CD4-positive, alpha-beta memory T cell (primary cell): ENCODE measurements around the gene GAS7. TPM values are rescaled to one million over a fixed set of nuclear protein-coding genes. Genes with fewer than 3 reads are reported as not detected.
"Not testable (repeated sequence)": the region's sequence is repeated elsewhere in the genome, so short reads cannot be mapped to it uniquely, and the experiment has no call there.

Source experiments
- CTCF ChIA-PET: fragments of 350-600 bp; sonication (Branson Sonifier 250); formaldehyde crosslinking; loops from one replicate; lab custom pipeline; 2021; ENCODE audit warnings: inconsistent platforms; ENCODE audit not compliant: partially characterized antibody; lab: Charles Lee
- POLR2A ChIA-PET: fragments of 350-600 bp; sonication (Branson Sonifier 250); formaldehyde crosslinking; loops from one replicate; lab custom pipeline; 2021; ENCODE audit not compliant: partially characterized antibody; lab: Charles Lee
- DNase-seq, 5 donors: peaks; one replicate each; pipeline versions ENCODE4 v3.0.0 to v3.0.0-alpha.2; 2020 to 2022; ENCODE audit warnings: mixed read lengths in 1 of 5
- H3K27ac ChIP-seq: one replicate; pipeline ENCODE4 v1.7.0; 2013; ENCODE audit warnings: low read depth, low read length
- H3K27me3 ChIP-seq: 2 replicates; pipeline ENCODE4 v1.7.0; 2013; ENCODE audit warnings: mild to moderate bottlenecking, low read length, moderate library complexity; ENCODE audit not compliant: insufficient read depth
- H3K36me3 ChIP-seq: 2 replicates; pipeline ENCODE4 v1.7.0; 2013; ENCODE audit warnings: mild to moderate bottlenecking, low read length, moderate library complexity; ENCODE audit not compliant: insufficient read depth
- H3K4me1 ChIP-seq: 2 replicates; pipeline ENCODE4 v1.7.0; 2013; ENCODE audit warnings: mild to moderate bottlenecking, low read length, moderate library complexity; ENCODE audit not compliant: insufficient read depth
- H3K4me3 ChIP-seq, 2 donors: one replicate each; pipeline ENCODE4 v1.7.0; 2013; ENCODE audit warnings: low read length in 2 of 2, mild to moderate bottlenecking in 1 of 2
- H3K9me3 ChIP-seq, 2 donors: one replicate each; pipeline ENCODE4 v1.7.0; 2013; ENCODE audit warnings: low read length in 2 of 2, control low read depth in 1 of 2; ENCODE audit not compliant: control insufficient read depth in 1 of 2
- H3K27ac Mint-ChIP-seq, 7 donors: one replicate each; pipeline ENCODE4 v1.8.0; 2020 to 2021; ENCODE audit warnings: mixed read lengths in 7 of 7, mild to moderate bottlenecking in 6 of 7, inconsistent platforms in 3 of 7, moderate library complexity in 3 of 7
- H3K27me3 Mint-ChIP-seq, 2 donors: one replicate each; pipeline ENCODE4 v1.8.0; 2020 to 2021; ENCODE audit warnings: mixed read lengths in 2 of 2
- H3K36me3 Mint-ChIP-seq, 2 donors: one replicate each; pipeline ENCODE4 v1.8.0; 2020 to 2021; ENCODE audit warnings: mixed read lengths in 2 of 2, inconsistent platforms in 1 of 2, mild to moderate bottlenecking in 1 of 2
- H3K4me1 Mint-ChIP-seq, 4 donors: one replicate each; pipeline ENCODE4 v1.8.0; 2020 to 2021; ENCODE audit warnings: mixed read lengths in 4 of 4, mild to moderate bottlenecking in 1 of 4
- H3K4me3 Mint-ChIP-seq, 8 donors: one replicate each; pipeline ENCODE4 v1.8.0; 2020 to 2021; ENCODE audit warnings: mixed read lengths in 8 of 8, mild to moderate bottlenecking in 7 of 8, moderate library complexity in 6 of 8, inconsistent platforms in 3 of 8
- H3K9me3 Mint-ChIP-seq, 8 donors: one replicate each; pipeline ENCODE4 v1.8.0; 2020 to 2021; ENCODE audit warnings: mixed read lengths in 8 of 8, mild to moderate bottlenecking in 5 of 8, inconsistent platforms in 3 of 8, moderate library complexity in 1 of 8
- intact Hi-C: fragments of 100-400 bp; cut with micrococcal nuclease; formaldehyde crosslinking; loops from one replicate; pipeline ENCODE4 v1.15.1; 2023
- polyA plus RNA-seq, 2 donors: library from polyadenylated mRNA; unstranded; fragments of 300-500 nt; fragmentation: Illumina TruSeq; gene quantifications; one replicate each; pipeline ENCODE4 v1.2.3, GENCODE V29; 2021
- total RNA-seq, 2 experiments: library from RNA; stranded (reverse); gene quantifications; one replicate each; pipeline ENCODE4 v1.2.3, GENCODE V29; 2021

The GAS7 gene
- total and polyA plus RNA-seq, 4 experiments from 2014 or later = 0.42 to 5.2 (median 3.0) TPM

DNA sequence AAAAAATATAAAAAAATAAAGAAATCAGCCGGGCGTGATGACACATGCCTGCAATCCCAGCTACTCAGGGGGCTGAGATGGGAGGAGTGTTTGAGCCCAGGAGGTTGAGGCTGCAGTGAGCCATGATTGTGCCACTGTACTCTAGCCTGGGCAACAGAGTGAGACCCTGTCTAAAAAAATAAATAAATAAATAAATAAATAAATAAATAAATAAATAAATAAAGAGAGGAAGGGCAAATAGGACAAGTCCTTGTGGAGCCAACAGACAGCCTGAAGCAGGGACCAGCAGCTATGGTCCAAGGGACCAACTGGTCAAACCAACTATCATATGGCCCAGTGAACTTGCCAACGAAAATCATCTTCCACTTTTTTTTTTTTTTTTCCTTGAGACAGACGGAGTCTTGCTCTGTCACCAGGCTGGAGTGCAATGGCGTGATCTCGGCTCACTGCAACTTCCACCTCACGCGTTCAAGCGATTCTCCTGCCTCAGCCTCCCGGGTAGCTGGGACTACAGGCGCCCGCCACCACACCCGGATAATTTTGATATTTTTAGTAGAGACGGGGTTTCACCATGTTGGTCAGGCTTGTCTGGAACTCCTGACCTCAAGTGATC, 181.3 kb downstream of the GAS7 start:
- H3K4me3 ChIP-seq, H3K9me3 ChIP-seq, H3K4me1 Mint-ChIP-seq: not testable (repeated sequence)

GRCh38 chr17:10013365-10014112, 184.9 kb downstream of the GAS7 start:
- no peaks in the 10 kb centered on the region for H3K4me1 ChIP-seq
- no peak overlapping the region for H3K4me3 Mint-ChIP-seq
- DNase-seq = no peak
- no peak overlapping the region for H3K4me3 ChIP-seq
- no peaks in the 10 kb centered on the region for H3K36me3 Mint-ChIP-seq
- intact Hi-C loops = no loop called here
- peaks cover 0 to 4% (median 0%) of the 10 kb centered on the region in 4 donors for H3K4me1 Mint-ChIP-seq
- H3K27me3 ChIP-seq = no peaks in the 10 kb centered on the region
- no peaks in the 10 kb centered on the region for H3K9me3 ChIP-seq
- peak overlapping the region in 1 of 7 donors; percentile 60 for H3K27ac Mint-ChIP-seq
- peaks cover 0 to 3% (median 0%) of the 10 kb centered on the region in 8 donors for H3K9me3 Mint-ChIP-seq
- no peak overlapping the region for H3K27ac ChIP-seq
- CTCF ChIA-PET = no interaction called here
- no peaks in the 10 kb centered on the region for H3K36me3 ChIP-seq
- POLR2A ChIA-PET = no interaction called here
- H3K27me3 Mint-ChIP-seq = peaks cover 2 to 4% of the 10 kb centered on the region in 2 donors

More for the DNA sequence above, 181.3 kb downstream of the GAS7 start:
- DNase-seq, H3K27ac Mint-ChIP-seq, H3K27me3 Mint-ChIP-seq, CTCF ChIA-PET, H3K4me3 Mint-ChIP-seq, H3K36me3 ChIP-seq, H3K36me3 Mint-ChIP-seq, H3K9me3 Mint-ChIP-seq, POLR2A ChIA-PET, H3K4me1 ChIP-seq, intact Hi-C loops, H3K27me3 ChIP-seq, H3K27ac ChIP-seq: not testable (repeated sequence)

DNA sequence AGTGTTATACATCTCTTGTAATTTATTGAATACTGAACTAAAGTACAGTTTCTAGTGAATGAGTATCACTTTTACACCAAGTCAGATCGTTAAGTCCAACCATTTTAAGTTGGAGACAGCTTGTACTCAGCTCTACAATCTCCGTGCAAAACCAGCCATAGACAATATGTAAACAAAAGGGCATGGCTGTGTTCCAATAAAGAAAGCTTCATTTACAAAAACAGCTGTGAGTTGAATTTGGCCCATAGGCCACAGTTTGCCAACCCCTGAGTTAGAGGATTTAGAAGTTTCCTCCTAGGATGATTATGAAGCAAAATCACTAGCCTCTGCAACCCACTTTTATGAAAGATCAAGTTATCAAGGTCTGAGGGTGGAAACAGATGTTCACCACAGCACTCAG, 187.7 kb downstream of the GAS7 start:
- no peak for DNase-seq
- Mint-ChIP-seq H3K27me3 (peaks cover 2 to 4% of the 10 kb centered on the region in 2 donors), H3K36me3 (no peaks in the 10 kb centered on the region), H3K27ac (no peak overlapping the region), H3K9me3 (no peaks in the 10 kb centered on the region), H3K4me1 (peaks cover 0 to 4% (median 0%) of the 10 kb centered on the region in 4 donors), H3K4me3 (no peak overlapping the region)
- intact Hi-C loops = no loop called here
- ChIA-PET POLR2A (no interaction called here), CTCF (interaction anchor here (1.7 kb wide), 1 partner anchor 23 kb away, joined by 6 read pairs; no protein-coding TSS in a partner anchor)
- Histone ChIP-seq H3K4me1 (no peaks in the 10 kb centered on the region), H3K36me3 (no peaks in the 10 kb centered on the region), H3K9me3 (no peaks in the 10 kb centered on the region), H3K27me3 (no peaks in the 10 kb centered on the region), H3K4me3 (no peak overlapping the region), H3K27ac (no peak overlapping the region)

GRCh38 chr17:10003705-10004104, 194.7 kb downstream of the GAS7 start:
- no peak for DNase-seq
- no peaks in the 10 kb centered on the region for H3K4me1 Mint-ChIP-seq
- H3K27ac ChIP-seq = no peak overlapping the region
- no peaks in the 10 kb centered on the region for H3K27me3 ChIP-seq
- POLR2A ChIA-PET = no interaction called here
- H3K4me1 ChIP-seq = no peaks in the 10 kb centered on the region
- H3K4me3 ChIP-seq = no peak overlapping the region
- peaks cover 0 to 2% (median 0%) of the 10 kb centered on the region in 8 donors for H3K9me3 Mint-ChIP-seq
- H3K36me3 ChIP-seq = no peaks in the 10 kb centered on the region
- no peaks in the 10 kb centered on the region for H3K36me3 Mint-ChIP-seq
- H3K27me3 Mint-ChIP-seq = no peaks in the 10 kb centered on the region
- CTCF ChIA-PET = no interaction called here
- no peak overlapping the region for H3K27ac Mint-ChIP-seq
- H3K4me3 Mint-ChIP-seq = no peak overlapping the region
- H3K9me3 ChIP-seq = no peaks in the 10 kb centered on the region
- intact Hi-C loops = no loop called here

GRCh38 chr17:10002567-10003360, 195.6 kb downstream of the GAS7 start:
- H3K27me3 ChIP-seq, H3K9me3 ChIP-seq, H3K36me3 ChIP-seq, H3K4me1 ChIP-seq, H3K4me3 Mint-ChIP-seq, POLR2A ChIA-PET, H3K9me3 Mint-ChIP-seq, H3K4me3 ChIP-seq, H3K27me3 Mint-ChIP-seq, H3K36me3 Mint-ChIP-seq, H3K27ac ChIP-seq, H3K27ac Mint-ChIP-seq, DNase-seq, intact Hi-C loops, CTCF ChIA-PET, H3K4me1 Mint-ChIP-seq: not testable (repeated sequence)

- H3K4me1 Mint-ChIP-seq = no peaks in the 10 kb centered on the region
- no peak overlapping the region for H3K4me3 Mint-ChIP-seq
- no peaks in the 10 kb centered on the region for H3K4me1 ChIP-seq
- no peak overlapping the region for H3K27ac Mint-ChIP-seq
- no peak overlapping the region for H3K27ac ChIP-seq
- ChIA-PET CTCF (interaction anchor here (1.1 kb wide), 1 partner anchor 14 kb away, joined by 4 read pairs; no protein-coding TSS in a partner anchor), POLR2A (no interaction called here)
- H3K9me3 Mint-ChIP-seq = peaks cover 0 to 2% (median 0%) of the 10 kb centered on the region in 8 donors
- H3K27me3 ChIP-seq = no peaks in the 10 kb centered on the region
- intact Hi-C loops = no loop called here
- no peaks in the 10 kb centered on the region for H3K36me3 ChIP-seq
- H3K36me3 Mint-ChIP-seq = no peaks in the 10 kb centered on the region
- H3K4me3 ChIP-seq = no peak overlapping the region
- no peak for DNase-seq
- H3K9me3 ChIP-seq = no peaks in the 10 kb centered on the region
- H3K27me3 Mint-ChIP-seq = no peaks in the 10 kb centered on the region
Observed at GRCh38 chr17:10001306-10001873, 197.0 kb downstream of the GAS7 start.
